Measurements from ENCODE around the gene RALY. TPM values are rescaled to one million over a fixed set of nuclear protein-coding genes. Genes with fewer than 3 reads are reported as not detected.

The RALY gene
- total and polyA plus RNA-seq, 2 of the 4 experiments (the other 2 are of a cell fraction): 46.2 to 115 TPM

- Histone ChIP-seq H4K91ac (ENCODE audit: insufficient read depth, low read depth, low read length) (peak overlapping the region; percentile 91), H3K4me2 (ENCODE audit: low read depth, low read length) (peak overlapping the region; percentile 87), H2AK5ac (ENCODE audit: low read depth, low read length) (peak overlapping the region; percentile 77; the same call in 1 of the 2 replicates), H3K27me3 (ENCODE audit: control insufficient read depth, insufficient read depth, low read length) (no peaks in the 10 kb centered on the region), H3K23ac (ENCODE audit: low read depth, low read length) (peak overlapping the region; percentile 57), H3K56ac (ENCODE audit: extremely low read depth, insufficient read depth, low read length) (peak overlapping the region; percentile 85), H3K18ac (ENCODE audit: low read depth, low read length) (peak overlapping the region; percentile 36; the same call in 1 of the 2 replicates), H3K4me3 (ENCODE audit: insufficient read depth, low read depth, low read length) (peak overlapping the region; percentile 82), H4K8ac (ENCODE audit: low read depth in 2 of 2, low read length in 2 of 2) (peak overlapping the region; percentile 57 to 90; a peak in 3 of 4 replicates), H3K4me1 (ENCODE audit: control insufficient read depth, insufficient read depth, low read length) (peaks cover 6% of the 10 kb centered on the region), H2BK5ac (ENCODE audit: low read depth, low read length, poor library complexity, severe bottlenecking) (peak overlapping the region; percentile 91), H3K9ac (ENCODE audit: low read depth, low read length) (peak overlapping the region; percentile 90), H2BK20ac (ENCODE audit: low read depth, low read length) (no peak overlapping the region), H2AFZ (replicated peaks; ENCODE audit: low read length, poor library complexity) (peak overlapping the region; percentile 95), H3K27ac (ENCODE audit: insufficient read depth, low read length) (peak overlapping the region; percentile 91), H3K4ac (ENCODE audit: low read depth, low read length) (peak overlapping the region; percentile 93), H2BK15ac (ENCODE audit: low read depth, low read length) (no peak overlapping the region), H4K20me1 (ENCODE audit: insufficient read depth, low read length) (peaks cover 57% of the 10 kb centered on the region), H3K14ac (replicated peaks; ENCODE audit: low read depth, low read length) (peak overlapping the region; percentile 94), H3K79me1 (ENCODE audit: low read depth in 1 of 2, low read length in 2 of 2) (peaks cover 0 to 43% of the 10 kb centered on the region in 2 experiments; a peak in 2 of 4 replicates), H3K9me3 (ENCODE audit: control insufficient read depth, insufficient read depth, low read length) (no peaks in the 10 kb centered on the region), H4K5ac (ENCODE audit: low read depth, low read length) (peak overlapping the region; percentile 23), H2BK120ac (ENCODE audit: low read depth, low read length) (0 out of 2 replicates have a peak overlapping the region, but pooled peaks have one; percentile 30), H2AK9ac (replicated peaks; ENCODE audit: low read depth, low read length, poor library complexity) (peak overlapping the region; percentile 99), H3K36me3 (ENCODE audit: control insufficient read depth, insufficient read depth, low read length) (peaks cover 8% of the 10 kb centered on the region), H3K9me1 (ENCODE audit: insufficient read depth, low read length) (peaks cover 14% of the 10 kb centered on the region)
- peak; percentile 71 for DNase-seq
- TF ChIP-seq RFX5 (IDR thresholded peaks at IDR 0.05; ENCODE audit: low read depth, low read length) (no peak), CEBPB (IDR thresholded peaks at IDR 0.05; ENCODE audit: low read depth, low read length) (peak; percentile 95), ELK1 (IDR thresholded peaks at IDR 0.05; ENCODE audit: borderline replicate concordance, low read depth, low read length) (no peak)
- BruUV-seq (replicated peaks): no TSS peak
- CTCF ChIA-PET: no interaction called here
- WGBS, 2 experiments (ENCODE audit: extremely low coverage in 2 of 2, insufficient read length in 1 of 2): 7% methylated on average over 10 of the region's 22 CpGs; no CpG with 5 or more reads in 1 of the 2 experiments
- intact Hi-C loops (cut with micrococcal nuclease): no loop called here
- POLR2A ChIA-PET (ENCODE audit: unreplicated experiment): no interaction called here
- in situ Hi-C loops (cut with MboI; ENCODE audit: low sequenced_read_pairs): no loop called here
- no peak for ATAC-seq (ENCODE audit: low read depth)
- dilution Hi-C loops (cut with HindIII; ENCODE audit: low sequenced_read_pairs, unreplicated experiment): no loop called here
Observed at GRCh38 chr20:34110745-34111641, 117.3 kb downstream of the RALY start.

All from IMR-90 (cell line).